Adrenal gland (tissue), 12 donors: ENCODE measurements around the gene ADD1. TPM values are rescaled to one million over a fixed set of nuclear protein-coding genes. Genes with fewer than 3 reads are reported as not detected.

Experiments
- DNase-seq, 7 donors: peaks; one replicate each; pipeline ENCODE4 v3.0.0-alpha.2; 2019 to 2020
- H3K27ac ChIP-seq, 5 donors: fragments of 200-600 bp; sonication (generic) in 4 of 5; 1 replicate in 3 of 5; 2 replicates in 2 of 5; pipeline versions ENCODE4 v1.5.1 to v1.8.0; 2016 to 2020; ENCODE audit warnings: mild to moderate bottlenecking in 1 of 5
- H3K27me3 ChIP-seq: fragments of 200-600 bp; 2 replicates; pipeline ENCODE4 v1.8.0; 2021
- H3K36me3 ChIP-seq, 2 donors: fragments of 200-600 bp; replicated peaks in 1 of 2; 1 replicate in 1 of 2; 2 replicates in 1 of 2; pipeline versions ENCODE4 v1.5.1 to v1.8.0; 2018 to 2022
- H3K4me1 ChIP-seq, 2 donors: fragments of 200-600 bp; replicated peaks in 1 of 2; 1 replicate in 1 of 2; 2 replicates in 1 of 2; pipeline versions ENCODE4 v1.5.1 to v1.8.0; 2018 to 2021
- H3K4me3 ChIP-seq, 4 donors: fragments of 200-600 bp; sonication (generic) in 3 of 4; one replicate each; pipeline ENCODE4 v1.5.1; 2016 to 2018
- H3K9me3 ChIP-seq, 3 donors: fragments of 200-600 bp; sonication (generic) in 1 of 3; replicated peaks in 1 of 3; 1 replicate in 2 of 3; 2 replicates in 1 of 3; pipeline versions ENCODE4 v1.5.1 to v1.8.0; 2016 to 2021
- CTCF ChIP-seq, 6 experiments: fragments of 450-650 bp in 4 of 6; fragments of 200-600 bp in 2 of 6; sonication (generic) in 1 of 6; IDR thresholded peaks; 1 replicate in 5 of 6; 2 replicates in 1 of 6; pipeline versions ENCODE4 v1.5.1 to v1.8.0; 2016 to 2021; ENCODE audit warnings: antibody characterized with exemption in 6 of 6, mild to moderate bottlenecking in 2 of 6, moderate library complexity in 1 of 6
- POLR2A ChIP-seq, 2 donors: fragments of 450-650 bp; IDR thresholded peaks; one replicate each; pipeline ENCODE4 v1.6.1; 2017; ENCODE audit warnings: antibody characterized with exemption in 2 of 2, mild to moderate bottlenecking in 2 of 2, moderate library complexity in 1 of 2
- WGBS, 4 donors: extraction: QIAGEN DNeasy Blood & Tissue Kit in 2 of 4; methylation state at CpG; one replicate each; pipeline versions ENCODE4 v1.1.5 to v1.1.7; 2013 to 2017; 5-methylcytosine and 5-hydroxymethylcytosine counted together
- intact Hi-C, 2 donors: fragments of 100-400 bp; cut with DNase I; formaldehyde crosslinking; loops; one replicate each; pipeline versions ENCODE4 v1.14.1 to v1.15.0; 2022 to 2023
- polyA plus RNA-seq, 3 donors: library from polyadenylated mRNA; stranded (reverse); fragments of 200-250 nt in 2 of 3; fragments of 350-450 nt in 1 of 3; fragmentation: Illumina TruSeq in 1 of 3; extraction: RNeasy Lipid Tissue Mini Kit (QIAGEN cat#74804) in 1 of 3; gene quantifications; one replicate each; pipeline ENCODE4 v1.2.3, GENCODE V29; 2013 to 2014
- total RNA-seq, 9 donors: library from RNA; depleted of rRNA in 4 of 9; stranded (reverse); fragments of >200 nt in 4 of 9; fragments of 120-200 nt in 1 of 9; fragmentation: NEBNext Ultra II Directional in 1 of 9; extraction: Animal tissue kit (Norgen Biotek cat#: 25700) in 1 of 9; gene quantifications; one replicate each; pipeline versions ENCODE4 v1.1.0 to v1.2.4, GENCODE V29; 2013 to 2023
- donor health status: healthy with polysubstance abuse.
- donor health status: Bipolar disorder and iron deficiency.
- donor health status: DM: yes; HTN: yes; CAD: no.
- donor health status: DM: no; HTN: no; CAD: no.
- donor health status: DM: no; HTN: no; CAD: no.
- donor health status: DM: yes; HTN: yes; CAD: no.

The ADD1 gene
- total and polyA plus RNA-seq, 12 donors, result 134 to 468 (median 241) TPM

- Histone ChIP-seq H3K9me3 (no peaks in the 10 kb centered on the region), H3K27ac (peak overlapping the region in 2 of 5 donors; percentile 59 to 79), H3K4me3 (no peak overlapping the region), H3K36me3 (no peaks in the 10 kb centered on the region), H3K27me3 (no peaks in the 10 kb centered on the region), H3K4me1 (peaks cover 50 to 98% of the 10 kb centered on the region in 2 donors)
- no peak for DNase-seq
- 82 to 89% (median 87%) methylated on average over 5 of the region's 5 CpGs for WGBS, 4 donors
- intact Hi-C loops, result no loop called here
- TF ChIP-seq POLR2A (IDR thresholded peaks at IDR 0.05) (no peak), CTCF (IDR thresholded peaks at IDR 0.05) (no peak)
Observed at GRCh38 chr4:2866891-2867290, 23.2 kb downstream of the ADD1 start.

- no peaks in the 10 kb centered on the region for H3K36me3 ChIP-seq
- intact Hi-C loops, result no loop called here
- peak in 1 of 7 donors; percentile 23 for DNase-seq
- peak overlapping the region in 1 of 4 donors; percentile 31 for H3K4me3 ChIP-seq
- no peaks in the 10 kb centered on the region for H3K9me3 ChIP-seq
- H3K27ac ChIP-seq, result peak overlapping the region in 4 of 5 donors; percentile 19 to 79 (median 48)
- no peak for TF ChIP-seq CTCF (IDR thresholded peaks at IDR 0.05)
- no peak for TF ChIP-seq POLR2A (IDR thresholded peaks at IDR 0.05)
- no peaks in the 10 kb centered on the region for H3K27me3 ChIP-seq
- WGBS, 4 donors, result 52 to 65% (median 57%) methylated on average over 10 of the region's 10 CpGs
- H3K4me1 ChIP-seq, result peaks cover 40 to 98% of the 10 kb centered on the region in 2 donors
Observed at GRCh38 chr4:2867758-2868491, 24.3 kb downstream of the ADD1 start.

- Histone ChIP-seq H3K36me3 (no peaks in the 10 kb centered on the region), H3K27me3 (no peaks in the 10 kb centered on the region), H3K4me1 (peaks cover 39 to 98% of the 10 kb centered on the region in 2 donors), H3K27ac (peak overlapping the region in 3 of 5 donors; percentile 15 to 79 (median 59)), H3K4me3 (peak overlapping the region in 1 of 4 donors; percentile 31), H3K9me3 (no peaks in the 10 kb centered on the region)
- intact Hi-C loops, result no loop called here
- no peak for DNase-seq
- no peak for TF ChIP-seq POLR2A (IDR thresholded peaks at IDR 0.05)
- 62 to 74% (median 69%) methylated on average over 12 of the region's 12 CpGs for WGBS, 4 donors
Observed at GRCh38 chr4:2868877-2869487, 25.3 kb downstream of the ADD1 start.

GRCh38 chr4:2869659-2870058 is 26.0 kb downstream of the ADD1 start:
- H3K36me3 ChIP-seq, result no peaks in the 10 kb centered on the region
- WGBS, 4 donors, result 29 to 37% (median 35%) methylated on average over 6 of the region's 6 CpGs
- intact Hi-C loops, result no loop called here
- H3K4me3 ChIP-seq, result peak overlapping the region in 1 of 4 donors; percentile 25
- peaks cover 39 to 97% of the 10 kb centered on the region in 2 donors for H3K4me1 ChIP-seq
- H3K27me3 ChIP-seq, result no peaks in the 10 kb centered on the region
- H3K27ac ChIP-seq, result peak overlapping the region in 3 of 5 donors; percentile 32 to 79 (median 59)
- DNase-seq, result no peak
- TF ChIP-seq POLR2A (IDR thresholded peaks at IDR 0.05) (no peak), CTCF (IDR thresholded peaks at IDR 0.05) (no peak)
- no peaks in the 10 kb centered on the region for H3K9me3 ChIP-seq
